HK-2 (cell line): ENCODE data around the gene HPS3.
"Not testable (repeated sequence)": the region's sequence is repeated elsewhere in the genome, so short reads cannot be mapped to it uniquely, and the experiment has no call there.

Source experiments
- DNase-seq: peaks from one replicate; pipeline ENCODE4 v3.0.0-alpha.2; 2018; ENCODE audit not compliant: unreplicated experiment

Gene HPS3, protein sequence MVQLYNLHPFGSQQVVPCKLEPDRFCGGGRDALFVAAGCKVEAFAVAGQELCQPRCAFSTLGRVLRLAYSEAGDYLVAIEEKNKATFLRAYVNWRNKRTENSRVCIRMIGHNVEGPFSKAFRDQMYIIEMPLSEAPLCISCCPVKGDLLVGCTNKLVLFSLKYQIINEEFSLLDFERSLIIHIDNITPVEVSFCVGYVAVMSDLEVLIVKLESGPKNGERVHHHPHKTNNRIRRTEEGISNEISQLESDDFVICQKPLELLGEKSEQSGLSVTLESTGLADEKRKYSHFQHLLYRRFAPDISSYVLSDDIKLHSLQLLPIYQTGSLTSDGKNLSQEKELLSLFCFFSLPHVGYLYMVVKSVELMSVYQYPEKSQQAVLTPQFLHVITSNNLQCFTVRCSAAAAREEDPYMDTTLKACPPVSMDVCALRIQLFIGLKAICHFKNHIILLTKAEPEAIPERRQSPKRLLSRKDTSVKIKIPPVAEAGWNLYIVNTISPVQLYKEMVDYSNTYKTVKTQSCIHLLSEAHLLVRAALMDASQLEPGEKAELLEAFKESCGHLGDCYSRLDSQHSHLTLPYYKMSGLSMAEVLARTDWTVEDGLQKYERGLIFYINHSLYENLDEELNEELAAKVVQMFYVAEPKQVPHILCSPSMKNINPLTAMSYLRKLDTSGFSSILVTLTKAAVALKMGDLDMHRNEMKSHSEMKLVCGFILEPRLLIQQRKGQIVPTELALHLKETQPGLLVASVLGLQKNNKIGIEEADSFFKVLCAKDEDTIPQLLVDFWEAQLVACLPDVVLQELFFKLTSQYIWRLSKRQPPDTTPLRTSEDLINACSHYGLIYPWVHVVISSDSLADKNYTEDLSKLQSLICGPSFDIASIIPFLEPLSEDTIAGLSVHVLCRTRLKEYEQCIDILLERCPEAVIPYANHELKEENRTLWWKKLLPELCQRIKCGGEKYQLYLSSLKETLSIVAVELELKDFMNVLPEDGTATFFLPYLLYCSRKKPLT

DNA sequence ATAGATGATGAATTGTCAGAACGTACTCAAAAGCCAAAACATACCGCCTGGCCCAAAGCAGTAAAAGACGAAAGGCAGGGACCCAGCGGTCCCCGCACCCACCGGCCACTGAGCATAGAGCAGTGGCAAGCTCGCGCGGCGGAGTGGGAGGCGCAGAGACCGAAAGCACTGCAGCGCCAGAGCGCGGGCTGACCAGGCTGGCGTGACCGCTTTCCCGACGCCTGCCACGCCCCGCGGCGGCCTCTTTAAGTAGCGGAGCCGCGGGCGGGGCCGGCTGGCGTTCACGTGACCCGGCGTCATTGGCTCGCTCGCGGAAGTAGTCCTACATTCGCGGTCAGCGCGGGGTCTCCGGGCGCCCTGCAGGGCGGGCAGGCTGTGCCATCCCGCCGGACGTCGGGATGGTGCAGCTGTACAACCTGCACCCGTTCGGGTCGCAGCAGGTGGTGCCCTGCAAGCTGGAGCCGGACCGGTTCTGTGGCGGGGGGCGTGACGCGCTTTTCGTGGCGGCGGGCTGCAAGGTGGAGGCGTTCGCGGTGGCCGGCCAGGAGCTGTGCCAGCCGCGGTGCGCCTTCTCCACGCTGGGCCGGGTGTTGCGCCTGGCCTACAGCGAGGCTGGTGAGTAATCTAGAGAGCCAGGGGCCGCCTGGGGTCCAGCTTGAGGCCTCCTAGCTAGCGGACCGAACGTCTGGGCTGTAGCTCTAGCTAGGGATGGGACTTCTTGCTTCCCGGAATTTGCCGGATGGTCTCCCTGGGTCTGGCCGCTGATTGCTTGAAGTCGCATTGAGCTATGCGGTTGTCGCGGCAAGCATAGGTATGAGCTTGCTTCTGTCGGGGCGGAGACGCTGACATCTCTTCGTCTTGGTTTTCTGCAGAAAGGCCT, at the start of gene HPS3:
Gene HPS3, plus strand, starts transcription at position 313 of the 880 bp plus-strand sequence. Its CDS starts 86 bp downstream, at position 399.
- peak; percentile 94 for DNase-seq

DNA sequence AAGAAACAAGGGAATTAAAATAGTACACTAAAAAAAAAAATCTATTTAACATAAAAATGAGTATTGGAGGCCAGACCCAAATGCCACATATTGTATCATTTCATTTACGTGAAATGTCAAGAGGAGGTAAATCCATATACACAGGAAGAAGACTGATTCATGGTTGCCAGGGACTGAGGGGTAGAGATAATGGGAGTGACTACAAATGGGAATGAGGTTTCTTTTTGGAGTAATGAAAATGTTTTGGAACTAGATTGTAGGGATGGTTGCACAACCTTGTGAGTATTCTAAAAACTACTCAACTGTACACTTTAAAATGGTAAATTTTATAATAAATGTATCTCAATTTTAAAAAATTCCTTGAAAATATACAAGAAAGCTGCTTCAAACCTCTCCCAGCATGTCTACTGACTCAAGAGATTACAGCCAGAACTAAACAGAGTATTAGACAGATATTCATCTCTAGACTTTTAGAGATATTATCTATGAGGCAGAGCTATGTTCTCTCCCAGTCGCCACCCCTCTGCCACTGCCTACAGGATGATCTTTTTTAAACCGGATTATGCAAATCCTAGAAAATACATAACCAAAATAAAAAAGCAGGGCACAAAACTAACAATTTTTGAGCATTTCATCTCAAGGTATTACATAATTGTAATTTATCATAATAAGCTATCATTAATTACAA, 49.3 kb upstream of the HPS3 start:
- no peak for DNase-seq

DNA sequence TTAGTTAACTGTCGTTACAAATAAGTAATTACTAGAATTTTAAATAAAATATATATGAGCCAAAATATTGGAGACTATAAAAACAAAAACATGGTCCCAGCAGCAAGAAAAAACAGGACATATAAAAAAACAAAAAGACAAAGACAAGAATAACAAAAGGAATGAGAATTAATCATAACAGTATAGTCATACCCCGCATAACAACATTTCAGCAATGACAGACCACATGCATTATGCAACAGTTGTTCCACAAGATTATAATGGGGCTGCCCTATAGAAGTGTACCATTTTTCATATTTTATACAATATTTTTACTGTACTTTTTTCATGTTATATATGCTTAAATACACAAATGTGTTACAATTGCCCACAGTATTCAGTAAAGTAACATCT, 48.7 kb upstream of the HPS3 start:
- no peak for DNase-seq

DNA sequence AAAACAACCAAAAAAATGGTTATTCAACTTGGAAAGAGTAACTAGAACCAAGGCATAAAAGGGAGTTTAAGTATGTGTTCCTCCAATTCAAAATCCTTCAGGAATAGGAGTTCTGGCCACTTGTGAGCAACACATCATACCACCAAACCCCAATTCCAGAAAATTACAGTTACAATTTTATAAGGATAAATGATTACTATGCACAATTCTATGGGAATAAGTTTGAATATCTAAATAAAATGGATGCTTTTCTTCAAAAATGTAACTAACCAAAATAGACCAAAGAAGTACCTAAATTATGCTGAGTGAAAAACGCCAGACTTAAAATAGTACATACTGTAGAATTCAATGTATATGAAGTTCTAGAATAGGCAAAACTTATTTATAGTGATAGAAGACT, 47.7 kb upstream of the HPS3 start:
- no peak for DNase-seq

DNA sequence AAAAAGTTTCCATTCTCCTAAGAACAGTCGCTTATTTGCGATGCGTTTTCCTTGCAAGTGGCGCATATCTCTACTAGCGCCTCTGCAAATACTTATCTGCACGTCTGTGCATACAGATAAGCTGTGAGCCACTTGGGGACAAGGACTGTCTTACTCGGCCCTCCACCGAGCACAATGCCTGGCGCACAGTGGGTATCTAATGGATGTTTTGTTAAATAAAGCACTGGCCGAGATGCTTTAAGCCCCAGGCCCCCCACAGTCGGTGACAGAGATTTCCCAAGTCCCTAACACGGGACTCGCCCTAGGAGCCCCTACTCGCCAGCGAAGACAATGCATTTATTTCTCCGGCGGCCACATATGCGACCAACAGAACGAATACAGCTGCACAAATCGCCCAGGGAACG, 43.6 kb upstream of the HPS3 start:
- no peak for DNase-seq

DNA sequence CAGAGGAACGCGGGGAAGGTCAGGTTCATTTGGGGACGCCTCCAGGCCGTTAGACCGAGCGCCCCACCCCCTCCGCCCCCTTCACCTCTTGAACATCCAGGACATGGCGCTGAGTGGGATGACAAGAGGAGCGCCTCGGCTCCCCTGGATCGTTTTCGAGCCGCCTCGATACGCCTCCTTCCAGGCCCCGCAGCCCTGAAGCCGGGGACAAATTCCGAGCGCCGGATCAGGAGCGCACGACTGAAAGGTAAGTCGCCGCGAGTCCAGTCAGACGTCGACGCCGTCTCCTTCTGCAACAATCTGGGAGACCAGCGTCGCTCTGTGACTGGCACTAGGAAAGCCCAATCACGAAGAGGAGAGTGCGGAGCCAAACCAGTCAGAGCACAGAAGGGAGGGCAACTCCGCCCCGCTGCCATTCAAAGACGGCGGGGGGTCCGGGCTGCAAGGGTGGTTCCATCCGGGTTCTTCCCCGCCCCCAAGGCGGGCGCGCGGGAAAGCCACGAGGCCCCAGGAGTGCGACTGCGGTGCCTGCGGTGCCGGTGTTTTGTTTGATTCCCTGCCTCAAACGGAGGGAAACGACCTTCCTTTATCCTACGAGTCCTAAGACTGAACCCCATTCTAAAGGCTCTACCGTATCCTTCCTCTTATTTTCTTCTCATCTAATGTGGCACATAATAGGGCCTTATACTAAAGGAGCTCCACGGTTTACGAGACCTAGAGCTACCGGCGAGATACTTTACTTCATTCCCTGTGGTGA, 43.0 kb upstream of the HPS3 start, which contains the start of gene HLTF:
Gene HLTF, minus strand, starts transcription at position 302 of the 757 bp plus-strand sequence. Its CDS starts 197 bp downstream, at position 105.
- DNase-seq: peak; percentile 99

DNA sequence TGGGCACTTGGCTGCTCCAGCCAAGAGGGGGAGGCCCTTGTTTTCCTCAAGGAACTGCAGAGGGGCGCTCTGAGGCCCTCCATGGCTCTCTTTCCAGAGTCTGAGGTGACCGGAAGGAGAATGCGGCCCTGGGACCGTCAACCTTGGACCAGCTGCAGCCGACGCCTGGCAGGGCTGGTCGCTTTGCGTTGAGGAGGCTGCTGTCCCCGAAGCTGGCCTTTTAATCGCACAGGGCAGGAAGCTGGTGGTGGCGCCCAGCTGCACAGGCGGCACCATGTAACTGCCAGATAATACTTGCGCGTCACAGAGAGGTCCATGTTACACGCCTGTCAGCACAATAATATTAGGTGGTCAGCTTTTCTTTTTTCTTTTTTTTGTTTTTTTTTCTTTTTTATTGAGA, 42.2 kb upstream of the HPS3 start:
- DNase-seq: no peak

DNA sequence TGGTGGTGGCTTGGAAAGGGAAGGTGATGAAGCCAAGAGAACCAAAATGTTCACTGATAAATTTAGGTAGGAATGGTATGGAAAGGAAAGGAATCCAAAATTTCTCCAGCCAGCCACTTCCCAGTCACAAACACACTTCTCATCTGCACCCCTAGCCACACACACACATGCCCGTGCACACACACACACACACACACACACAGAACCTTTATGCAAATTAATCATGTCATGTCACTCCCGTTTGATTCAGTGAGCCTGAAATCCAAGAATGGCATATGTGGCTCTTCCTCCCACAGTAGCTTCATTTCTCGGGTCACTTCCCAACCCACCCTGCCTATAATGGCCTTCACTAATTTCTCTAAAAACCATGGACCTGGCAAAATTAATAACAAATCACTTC, 40.0 kb upstream of the HPS3 start:
- DNase-seq: no peak

DNA sequence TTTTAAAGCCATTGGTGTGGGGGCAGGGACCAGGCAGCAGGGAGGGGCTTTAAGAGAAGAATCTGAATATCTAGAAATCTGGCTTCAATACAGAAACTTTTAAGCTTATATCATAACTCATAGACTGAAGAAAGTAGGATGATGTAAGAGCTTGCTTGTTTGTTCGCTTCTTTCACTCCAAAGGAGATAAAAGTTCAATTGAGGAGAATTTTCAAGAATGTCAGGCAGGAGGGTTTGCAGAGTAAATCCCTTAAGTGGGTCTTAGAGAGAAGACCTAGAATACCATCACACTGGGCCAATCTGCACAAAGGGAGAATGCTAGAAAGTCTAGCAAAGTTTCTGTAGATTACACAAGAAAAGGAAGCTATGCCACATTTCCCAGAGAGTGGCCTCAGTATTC, 39.0 kb upstream of the HPS3 start:
- no peak for DNase-seq

DNA sequence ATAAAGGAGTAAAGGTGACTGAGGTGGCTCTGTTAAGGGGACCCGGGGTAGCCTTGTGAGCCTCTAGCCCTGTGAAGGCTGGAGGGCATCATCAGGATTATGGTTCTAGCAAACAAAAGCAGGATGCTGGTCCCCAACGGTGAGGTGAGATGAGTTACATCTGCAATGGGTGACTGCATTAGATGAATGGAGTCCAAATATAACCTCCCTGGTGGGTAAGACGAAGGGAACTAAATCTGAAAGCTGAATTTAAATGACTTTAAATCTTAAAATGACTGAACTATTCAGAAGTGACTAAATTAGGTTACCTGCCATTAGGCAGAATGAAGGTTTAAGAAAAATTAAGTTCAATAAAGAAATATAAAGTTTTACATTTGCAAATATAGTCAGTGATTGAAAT, 38.5 kb upstream of the HPS3 start:
- no peak for DNase-seq

DNA sequence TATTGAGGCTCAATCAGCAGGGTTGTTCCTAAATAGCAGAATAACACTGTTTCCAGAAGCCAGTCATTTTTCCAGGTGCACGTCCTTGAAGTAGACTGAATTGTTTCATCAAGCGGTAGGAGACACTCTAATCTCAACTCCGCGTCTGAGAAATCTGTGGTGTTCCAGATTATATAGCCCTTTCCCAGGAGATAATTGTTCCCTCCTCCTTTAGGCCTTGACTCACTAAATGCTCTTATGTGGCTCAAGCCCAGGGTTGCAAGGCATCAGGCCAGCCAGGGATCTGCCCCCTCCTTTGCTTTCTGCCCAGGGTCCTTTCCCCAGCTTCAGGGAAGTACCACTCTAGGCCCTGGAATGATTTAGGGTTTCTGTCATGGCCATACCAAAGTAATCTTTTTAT, 37.5 kb upstream of the HPS3 start:
- no peak for DNase-seq

DNA sequence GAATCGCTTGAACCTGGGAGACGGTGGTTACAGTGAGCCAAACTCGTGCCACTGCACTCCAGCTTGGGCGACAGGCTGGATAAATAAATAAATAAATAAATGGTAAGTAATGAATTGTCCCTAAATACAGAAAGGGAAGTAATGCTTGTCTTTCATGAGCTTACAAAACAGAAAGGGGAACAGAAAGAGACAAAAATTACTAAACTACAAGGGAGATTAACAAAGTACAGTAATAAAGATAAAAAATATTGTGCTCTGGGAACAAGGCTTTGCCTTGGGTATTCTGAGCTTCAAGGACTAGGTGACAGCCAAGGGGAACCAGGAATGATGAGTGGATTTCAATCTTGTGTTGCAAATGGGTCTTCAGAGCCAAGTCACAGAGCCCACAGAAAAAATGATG, 34.0 kb upstream of the HPS3 start:
- DNase-seq: no peak

DNA sequence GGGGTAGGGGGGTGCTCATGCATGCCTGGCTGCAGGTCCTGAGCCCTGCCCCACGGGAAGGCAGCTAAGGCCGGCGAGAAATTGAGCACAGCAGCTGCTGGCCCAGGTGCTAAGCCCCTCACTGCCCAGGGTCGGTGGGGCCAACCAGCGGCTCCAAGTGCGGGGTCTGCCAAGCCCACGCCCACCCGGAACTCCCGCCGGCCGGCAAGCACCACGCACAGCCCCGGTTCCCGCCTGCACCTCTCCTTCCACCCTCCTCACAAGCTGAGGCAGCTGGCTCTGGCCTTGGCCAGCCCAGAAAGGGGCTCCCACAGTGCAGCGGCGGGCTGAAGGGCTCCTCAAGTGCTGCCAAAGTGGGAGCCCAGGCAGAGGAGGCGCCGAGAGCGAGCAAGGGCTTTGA, 31.5 kb upstream of the HPS3 start:
- not testable (repeated sequence) for DNase-seq

DNA sequence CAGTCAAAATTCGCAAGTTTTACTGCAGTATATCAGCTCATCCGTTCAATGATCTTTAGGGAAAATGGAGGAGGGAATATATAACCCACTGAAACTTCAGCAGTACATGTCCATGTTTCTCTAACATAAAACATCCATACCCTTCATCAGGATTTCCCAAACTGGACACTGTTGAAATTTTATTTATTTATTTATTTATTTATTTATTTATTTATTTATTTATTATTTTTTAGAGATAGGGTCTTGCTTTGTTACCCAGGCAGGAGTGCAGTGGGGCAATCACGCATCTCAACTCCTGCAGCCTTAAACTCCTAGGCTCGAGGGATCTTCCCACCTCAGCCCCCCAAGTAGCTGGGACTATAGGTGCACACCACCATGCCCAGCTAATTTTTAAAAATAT, 28.3 kb upstream of the HPS3 start:
- DNase-seq: no peak

DNA sequence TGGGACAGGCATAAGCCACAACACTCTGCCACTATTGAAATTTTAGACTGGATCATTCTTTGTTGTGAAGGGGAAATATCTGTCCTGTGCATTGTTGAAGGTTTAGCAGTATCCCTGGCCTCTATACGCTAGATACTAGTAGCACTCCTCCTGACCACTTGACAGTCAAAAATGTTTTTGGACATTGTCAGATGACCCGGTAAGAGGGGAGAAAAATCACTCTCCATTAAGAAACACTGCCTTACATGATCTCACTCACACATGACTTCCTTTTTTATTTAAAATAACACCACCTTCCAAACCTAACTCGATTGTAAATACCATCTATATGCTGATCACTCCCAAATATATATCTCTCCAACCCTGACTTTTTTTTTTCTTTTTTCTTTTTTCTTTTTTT, 27.8 kb upstream of the HPS3 start:
- DNase-seq: no peak

DNA sequence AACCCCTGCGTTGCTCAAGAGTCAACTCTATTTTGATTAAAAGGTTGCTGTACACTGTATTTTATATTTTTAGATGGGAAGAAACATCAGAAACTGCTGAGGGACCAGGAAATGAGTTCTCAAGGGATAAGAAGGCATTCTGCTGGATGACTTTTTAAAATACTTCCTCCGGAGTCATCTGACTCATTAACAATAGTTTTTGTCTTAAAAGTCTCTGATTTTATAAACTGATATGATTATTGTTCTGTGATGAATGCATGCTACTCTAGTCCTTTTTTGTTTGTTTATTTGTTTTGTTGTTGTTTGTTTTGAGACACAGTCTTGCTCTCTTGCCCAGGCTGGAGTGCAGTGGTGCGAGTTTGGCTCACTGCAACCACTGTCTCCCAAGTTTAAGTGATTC, 25.0 kb upstream of the HPS3 start:
- no peak for DNase-seq

DNA sequence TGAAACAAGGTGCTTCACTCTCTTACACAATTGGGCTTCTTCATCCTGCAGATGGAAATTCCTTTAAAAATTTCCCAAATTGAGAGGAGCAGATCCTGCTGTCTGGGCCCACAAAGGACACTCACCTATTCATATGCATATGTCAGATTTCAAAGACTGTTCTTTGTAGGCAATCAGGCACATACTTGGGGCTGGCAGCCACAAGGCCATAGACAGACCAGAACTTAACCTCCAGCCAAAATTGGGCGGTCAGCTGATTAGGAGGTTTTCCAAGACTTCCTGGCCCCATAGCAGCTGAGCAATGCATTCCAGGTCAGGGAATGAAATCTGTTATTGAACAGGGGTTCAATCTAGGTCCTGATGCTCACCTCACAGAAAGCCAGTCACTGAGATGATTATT, 15.0 kb upstream of the HPS3 start:
- no peak for DNase-seq

DNA sequence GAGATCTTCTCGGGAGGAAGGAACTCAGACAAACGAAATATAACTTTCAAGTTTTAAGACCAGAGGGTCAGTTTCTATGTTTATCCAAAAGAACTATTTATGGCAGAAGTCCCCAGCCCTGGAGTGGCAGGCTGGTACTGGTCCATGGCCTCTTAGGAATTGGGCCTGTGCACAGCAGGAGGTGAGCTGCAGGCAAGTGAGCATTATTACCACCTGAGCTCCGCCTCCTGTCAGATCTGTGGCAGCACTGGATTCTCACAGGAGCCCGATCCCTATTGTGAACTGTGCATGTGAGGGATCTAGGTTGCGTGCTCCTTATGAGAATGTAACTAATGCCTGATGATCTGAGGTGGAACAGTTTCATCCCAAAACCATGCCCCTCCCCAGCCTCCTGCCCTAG, 14.3 kb upstream of the HPS3 start:
- DNase-seq: no peak

DNA sequence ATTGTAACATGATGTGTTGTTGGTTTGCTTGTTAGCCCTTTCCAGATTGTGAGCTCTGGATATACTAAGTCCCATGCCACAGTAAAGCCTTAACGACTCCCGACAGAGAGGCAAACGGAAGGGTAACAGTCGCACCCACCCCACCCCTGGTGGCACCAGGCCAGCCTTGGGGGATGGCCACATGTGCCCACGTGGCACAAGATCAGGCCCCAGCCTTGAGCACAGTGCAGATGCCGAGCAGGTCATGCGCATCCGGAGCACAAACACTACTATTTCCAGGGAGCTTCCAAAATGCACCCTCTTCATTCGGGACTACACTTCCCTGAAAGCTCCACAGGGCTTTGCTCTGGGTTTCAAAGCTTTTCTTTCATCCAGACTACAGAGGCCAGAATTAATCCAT, 10.7 kb upstream of the HPS3 start:
- DNase-seq: no peak

DNA sequence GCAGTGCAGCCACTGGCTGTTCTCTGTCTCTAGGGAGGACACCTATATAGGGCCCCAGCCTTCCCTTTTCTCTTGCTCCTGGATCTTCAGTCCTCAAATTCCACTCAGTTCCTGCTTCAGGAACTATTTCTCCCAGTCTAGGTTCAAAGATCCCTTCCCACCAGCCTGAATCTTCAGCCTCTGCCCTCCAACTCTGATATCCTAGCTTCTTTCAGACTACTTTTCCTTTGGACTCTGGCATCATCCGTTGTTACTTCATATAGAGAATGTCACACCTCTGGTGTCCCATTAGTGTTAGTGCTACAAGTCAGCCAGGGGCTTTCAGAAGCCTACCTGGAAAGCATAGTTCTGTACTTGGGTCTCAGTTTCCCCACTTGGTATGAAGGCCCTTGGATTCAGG, 10.0 kb upstream of the HPS3 start:
- DNase-seq: no peak
